NCI-H524 (cell line): ENCODE results near the gene PPP1R9B.

Experiments
- DNase-seq, 2 experiments: peaks; one replicate each; lab custom pipeline; 2025; lab: John Stamatoyannopoulos, UW

The PPP1R9B gene

GRCh38 chr17:50123649-50124349, 26.7 kb downstream of the PPP1R9B start:
- DNase-seq, result no peak

- DNase-seq, result no peak
These were observed 27.5 kb downstream of the PPP1R9B start for GRCh38 chr17:50122945-50123344.

DNA sequence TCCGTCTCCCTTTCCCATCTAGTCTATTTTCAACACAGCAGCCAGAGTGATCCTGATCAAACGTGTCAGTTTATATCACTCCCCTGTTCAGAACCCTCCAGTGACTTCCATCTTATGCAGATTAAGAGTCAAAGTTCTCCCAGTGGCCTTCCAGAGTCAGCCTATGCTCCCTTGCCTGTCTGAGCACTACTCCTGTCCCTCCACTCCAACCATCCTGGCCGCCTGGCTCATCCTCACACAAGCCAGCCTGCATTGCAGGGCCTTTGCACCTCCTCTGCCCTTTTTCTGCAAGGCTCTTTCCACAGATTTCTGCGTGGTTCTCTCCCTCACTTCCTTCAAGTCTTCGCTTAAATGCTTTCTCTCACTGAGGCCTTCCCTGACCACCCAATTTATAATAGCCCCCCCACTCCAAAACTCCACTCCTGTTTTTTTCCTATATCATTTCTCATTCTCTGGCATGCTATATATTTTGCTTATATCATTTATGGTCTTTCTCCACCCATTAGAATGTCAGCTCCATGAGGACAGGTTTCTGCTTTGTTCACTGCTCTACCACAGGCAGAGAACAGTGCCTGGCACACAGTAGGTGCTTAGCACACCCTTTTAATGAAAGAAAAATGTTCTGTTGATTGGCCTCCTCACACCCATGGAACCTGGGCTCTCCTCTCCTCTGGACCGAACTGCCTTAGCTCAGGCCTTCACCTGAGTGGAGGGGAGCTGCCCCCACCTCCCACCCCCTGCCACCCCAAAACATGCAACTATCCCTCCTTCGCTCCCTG, 29.8 kb downstream of the PPP1R9B start:
- no peak for DNase-seq

GRCh38 chr17:50118828-50119218, 31.7 kb downstream of the PPP1R9B start:
- no peak for DNase-seq

DNA sequence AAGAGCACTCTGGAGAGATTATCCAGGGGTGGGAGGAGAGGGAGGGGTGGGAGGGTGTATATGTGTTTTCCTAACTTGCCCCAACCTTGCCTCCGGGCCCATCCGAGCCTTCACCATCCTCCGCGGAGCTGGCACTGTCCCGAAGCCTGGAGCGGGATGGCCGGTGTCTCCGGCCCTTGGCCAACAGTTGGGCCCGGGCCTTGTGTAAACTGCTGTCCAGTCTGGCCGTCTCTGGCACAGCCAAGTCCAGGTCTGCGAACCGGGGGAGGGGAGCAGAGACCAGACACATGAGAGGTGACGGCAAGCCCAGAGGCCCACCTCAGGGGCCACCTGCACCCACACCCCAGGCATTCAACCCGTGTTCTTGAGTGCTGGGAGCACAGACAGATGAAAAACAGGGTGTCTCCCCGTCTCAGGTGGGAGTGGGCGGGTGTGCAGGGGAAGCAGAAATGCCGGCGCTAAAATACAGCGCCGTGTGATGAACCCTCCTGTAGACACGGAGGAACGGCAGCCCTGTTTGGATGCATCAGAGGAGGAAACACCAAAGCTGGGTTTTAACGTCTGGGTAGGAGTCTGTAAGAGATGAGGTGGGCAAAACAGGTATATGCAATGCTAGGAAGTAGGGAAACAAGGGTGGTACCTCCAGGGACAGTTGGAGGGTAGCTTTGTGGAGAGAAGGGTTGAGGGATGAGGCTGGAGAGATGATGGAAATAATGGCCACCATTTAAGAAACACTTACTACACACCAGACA, 32.2 kb downstream of the PPP1R9B start:
- no peak for DNase-seq

- peak in 1 of 2 experiments; percentile 68 for DNase-seq
These were observed 33.0 kb downstream of the PPP1R9B start for GRCh38 chr17:50117202-50118051.

DNA sequence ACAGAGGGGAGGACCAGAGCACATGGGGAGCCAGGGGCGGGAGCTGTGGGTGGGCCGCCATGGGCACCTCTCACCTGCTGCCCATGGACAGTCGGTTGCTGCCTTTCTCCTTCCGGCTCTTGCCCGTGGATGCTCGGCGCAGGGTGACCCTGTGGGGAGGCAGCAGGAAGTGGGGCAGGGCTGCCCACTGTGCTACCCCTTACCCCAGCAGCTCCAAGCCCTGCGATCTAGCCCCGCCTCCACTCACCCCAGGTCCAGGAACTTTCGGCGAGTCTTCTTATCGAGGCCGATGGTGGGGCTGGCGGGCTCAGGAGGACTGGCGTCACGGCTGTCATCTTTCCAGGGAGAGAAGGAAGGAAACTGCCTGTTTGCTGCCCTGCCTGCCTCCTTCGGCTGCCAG, 34.7 kb downstream of the PPP1R9B start:
- no peak for DNase-seq

DNA sequence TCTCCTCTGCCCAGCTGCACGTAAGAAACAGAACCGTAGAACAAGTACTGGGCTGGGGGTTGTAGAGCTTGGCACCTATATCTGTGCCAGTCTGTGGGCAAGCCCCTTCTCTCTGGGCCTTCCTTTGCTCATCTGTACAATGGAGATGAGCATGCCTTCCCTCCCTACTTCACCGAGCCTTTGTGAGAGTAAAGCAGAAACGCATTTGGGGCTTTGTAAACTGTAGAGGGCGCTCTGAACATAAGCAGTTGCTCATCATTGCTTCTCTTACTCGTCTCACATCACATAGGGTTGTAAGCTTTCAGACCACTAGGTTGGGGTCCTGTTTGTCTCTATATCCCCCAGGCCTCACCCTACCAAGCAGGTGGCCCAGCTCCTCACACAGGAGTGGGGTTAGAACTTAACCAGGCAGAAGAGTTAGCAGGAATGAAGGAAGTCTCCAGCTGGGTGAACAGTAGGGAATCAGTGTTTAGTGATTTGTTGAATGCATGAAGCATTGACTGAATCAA, 35.6 kb downstream of the PPP1R9B start:
- peak; percentile 57 to 82 for DNase-seq

DNA sequence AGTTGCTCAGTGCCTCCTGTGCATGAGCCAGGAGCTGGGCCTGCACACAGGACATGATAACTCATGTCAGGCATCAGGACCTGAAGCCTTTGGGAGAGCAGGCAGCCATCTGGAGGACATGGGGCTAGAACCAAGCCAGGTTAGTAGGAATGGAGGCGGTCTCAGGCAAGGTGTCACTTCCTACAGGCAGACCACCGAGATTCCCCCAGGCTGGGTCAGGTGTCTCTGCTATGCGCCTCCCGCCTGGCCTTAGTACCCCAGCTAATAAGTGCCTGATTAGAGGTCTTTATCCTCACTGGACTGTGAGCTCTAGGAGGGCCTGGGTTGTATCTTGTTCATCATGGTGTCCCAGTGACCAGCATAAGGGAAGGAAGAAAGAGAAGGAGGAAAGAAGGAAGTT, 36.1 kb downstream of the PPP1R9B start:
- no peak for DNase-seq

GRCh38 chr17:50113624-50114320, 36.7 kb downstream of the PPP1R9B start:
- DNase-seq, result no peak

- DNase-seq, result no peak
These were observed 37.8 kb downstream of the PPP1R9B start for GRCh38 chr17:50112694-50113093.

- DNase-seq, result no peak
These were observed 38.5 kb downstream of the PPP1R9B start for GRCh38 chr17:50111673-50112655.

GRCh38 chr17:50110591-50111349, 39.7 kb downstream of the PPP1R9B start:
- peak; percentile 65 to 86 for DNase-seq

- DNase-seq, result no peak
These were observed 40.7 kb downstream of the PPP1R9B start for GRCh38 chr17:50109785-50110184.

- no peak for DNase-seq
These were observed 41.3 kb downstream of the PPP1R9B start for GRCh38 chr17:50109207-50109606.

DNA sequence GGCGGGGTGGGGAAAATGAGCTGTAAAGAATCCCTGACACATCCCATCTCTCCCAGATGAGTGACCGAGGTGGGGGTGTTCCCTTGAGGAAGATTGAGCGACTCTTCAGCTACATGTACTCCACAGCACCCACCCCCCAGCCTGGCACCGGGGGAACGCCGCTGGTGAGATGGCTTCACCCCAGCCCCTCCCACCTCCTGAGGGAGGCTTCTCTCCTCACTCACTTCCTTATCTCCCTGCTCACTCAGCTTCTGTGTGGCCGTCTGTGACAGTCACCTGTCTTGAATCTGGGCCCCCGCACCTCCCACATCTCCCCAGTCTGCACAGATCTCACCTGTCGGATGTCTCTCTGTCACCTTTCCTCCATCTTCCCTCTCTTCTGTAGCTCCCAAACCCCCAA, 41.9 kb downstream of the PPP1R9B start:
- no peak for DNase-seq

GRCh38 chr17:50107790-50108414, 42.6 kb downstream of the PPP1R9B start:
- DNase-seq, result no peak

GRCh38 chr17:50106393-50107131, 43.9 kb downstream of the PPP1R9B start:
- no peak for DNase-seq
